ENCODE measurements around the gene RRP9.

RRP9 gene

DNA sequence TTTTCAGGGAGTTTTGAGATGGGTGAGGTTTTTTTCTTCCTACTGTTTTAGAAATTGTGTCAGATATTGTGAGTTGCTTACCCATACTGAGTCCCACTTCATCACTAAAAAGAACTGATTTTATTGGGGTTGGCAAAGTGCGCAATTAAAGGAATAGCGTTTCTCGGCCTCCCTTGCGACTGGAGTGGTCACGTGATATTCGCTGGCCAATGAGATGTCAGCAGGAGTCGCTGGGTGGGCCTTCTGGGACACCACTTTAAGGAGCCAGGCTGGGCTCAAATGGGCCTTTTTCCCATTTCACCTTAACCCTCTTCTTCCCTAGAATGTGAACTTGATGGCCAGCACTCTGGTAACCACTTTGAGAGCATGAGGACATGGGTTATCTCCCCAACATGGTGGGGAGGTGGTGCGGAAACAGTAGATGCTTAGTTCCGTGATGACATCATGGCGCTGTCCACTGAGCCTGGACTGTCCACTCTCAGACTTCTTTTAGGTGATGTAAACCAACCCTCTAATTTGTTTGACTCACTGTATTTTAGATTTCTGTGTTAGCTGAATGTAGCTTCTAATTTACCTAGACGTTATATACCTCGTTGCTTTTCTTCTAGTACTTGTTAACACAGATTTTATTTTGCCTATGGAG is 53.1 kb downstream of the RRP9 start:
- no peaks in the 10 kb centered on the region for H3K9me3 ChIP-seq (ENCODE audit: severe bottlenecking)
- no peaks in the 10 kb centered on the region for H3K36me3 ChIP-seq (ENCODE audit: low read depth)
- DNase-seq (ENCODE audit: low spot score) (no peak), ATAC-seq (ENCODE audit: low read depth) (no peak)
- no peaks in the 10 kb centered on the region for H3K27me3 ChIP-seq (ENCODE audit: insufficient read depth, poor library complexity, severe bottlenecking)
- no peak overlapping the region for H3K27ac ChIP-seq (ENCODE audit: poor library complexity, severe bottlenecking)
- H3K4me3 ChIP-seq (ENCODE audit: severe bottlenecking), result no peak overlapping the region
- peaks cover 3% of the 10 kb centered on the region for H3K4me1 ChIP-seq (ENCODE audit: insufficient read depth, poor library complexity, severe bottlenecking)
- TF ChIP-seq, protein P1, sequence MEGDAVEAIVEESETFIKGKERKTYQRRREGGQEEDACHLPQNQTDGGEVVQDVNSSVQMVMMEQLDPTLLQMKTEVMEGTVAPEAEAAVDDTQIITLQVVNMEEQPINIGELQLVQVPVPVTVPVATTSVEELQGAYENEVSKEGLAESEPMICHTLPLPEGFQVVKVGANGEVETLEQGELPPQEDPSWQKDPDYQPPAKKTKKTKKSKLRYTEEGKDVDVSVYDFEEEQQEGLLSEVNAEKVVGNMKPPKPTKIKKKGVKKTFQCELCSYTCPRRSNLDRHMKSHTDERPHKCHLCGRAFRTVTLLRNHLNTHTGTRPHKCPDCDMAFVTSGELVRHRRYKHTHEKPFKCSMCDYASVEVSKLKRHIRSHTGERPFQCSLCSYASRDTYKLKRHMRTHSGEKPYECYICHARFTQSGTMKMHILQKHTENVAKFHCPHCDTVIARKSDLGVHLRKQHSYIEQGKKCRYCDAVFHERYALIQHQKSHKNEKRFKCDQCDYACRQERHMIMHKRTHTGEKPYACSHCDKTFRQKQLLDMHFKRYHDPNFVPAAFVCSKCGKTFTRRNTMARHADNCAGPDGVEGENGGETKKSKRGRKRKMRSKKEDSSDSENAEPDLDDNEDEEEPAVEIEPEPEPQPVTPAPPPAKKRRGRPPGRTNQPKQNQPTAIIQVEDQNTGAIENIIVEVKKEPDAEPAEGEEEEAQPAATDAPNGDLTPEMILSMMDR (IDR thresholded peaks at IDR 0.05; ENCODE audit: poor library complexity, severe bottlenecking), result no peak

DNA sequence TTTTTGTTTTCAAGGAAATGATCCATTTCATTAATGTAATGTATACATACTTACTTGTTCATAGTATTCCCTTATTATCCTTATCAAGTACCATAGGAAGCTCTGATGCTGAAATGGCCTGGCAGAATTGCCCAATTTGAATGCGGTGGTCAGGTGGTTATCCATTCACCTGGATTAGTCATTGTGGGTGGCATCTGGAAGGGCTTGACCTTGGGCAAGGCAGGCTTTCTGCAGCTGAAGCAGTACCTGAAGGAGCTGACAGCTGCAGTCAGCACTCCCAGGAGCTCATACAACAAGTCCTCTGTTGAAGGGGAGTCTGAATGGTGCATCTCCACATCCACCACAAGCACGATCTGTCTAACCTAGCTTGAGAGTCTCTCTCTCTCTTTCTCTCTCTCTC is 54.1 kb downstream of the RRP9 start:
- DNase-seq (ENCODE audit: low spot score) (no peak), ATAC-seq (ENCODE audit: low read depth) (peak; percentile 99)
- TF ChIP-seq, protein P1 (IDR thresholded peaks at IDR 0.05; ENCODE audit: poor library complexity, severe bottlenecking), result no peak
- Histone ChIP-seq H3K4me3 (ENCODE audit: severe bottlenecking) (no peak overlapping the region), H3K4me1 (ENCODE audit: insufficient read depth, poor library complexity, severe bottlenecking) (peaks cover 3% of the 10 kb centered on the region), H3K27me3 (ENCODE audit: insufficient read depth, poor library complexity, severe bottlenecking) (no peaks in the 10 kb centered on the region), H3K36me3 (ENCODE audit: low read depth) (no peaks in the 10 kb centered on the region), H3K27ac (ENCODE audit: poor library complexity, severe bottlenecking) (no peak overlapping the region), H3K9me3 (ENCODE audit: severe bottlenecking) (no peaks in the 10 kb centered on the region)

DNA sequence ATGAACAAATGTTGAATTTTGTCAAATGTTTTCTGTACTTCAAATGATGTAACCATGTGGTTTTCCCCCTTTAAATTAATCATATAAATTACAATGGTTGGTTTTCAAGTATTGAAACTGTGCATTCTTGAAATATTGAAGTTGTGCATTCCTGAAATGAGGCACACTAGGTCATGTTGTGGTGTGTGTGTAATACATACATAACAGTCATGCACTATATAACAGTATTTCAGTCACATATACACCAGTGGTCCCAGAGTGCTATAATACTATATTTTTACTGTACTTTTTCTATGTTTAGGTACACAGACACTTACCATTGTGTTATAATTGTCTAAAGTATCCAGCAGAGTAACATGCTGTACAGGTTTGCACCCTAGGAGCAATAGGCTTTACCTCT is 55.3 kb downstream of the RRP9 start:
- ATAC-seq (ENCODE audit: low read depth), result no peak
- H3K9me3 ChIP-seq (ENCODE audit: severe bottlenecking), result no peaks in the 10 kb centered on the region
- peaks cover 3% of the 10 kb centered on the region for H3K4me1 ChIP-seq (ENCODE audit: insufficient read depth, poor library complexity, severe bottlenecking)
- H3K4me3 ChIP-seq (ENCODE audit: severe bottlenecking), result no peak overlapping the region
- TF ChIP-seq, protein P1 (IDR thresholded peaks at IDR 0.05; ENCODE audit: poor library complexity, severe bottlenecking), result no peak
- no peaks in the 10 kb centered on the region for H3K27me3 ChIP-seq (ENCODE audit: insufficient read depth, poor library complexity, severe bottlenecking)
- H3K27ac ChIP-seq (ENCODE audit: poor library complexity, severe bottlenecking), result no peak overlapping the region
- no peak for DNase-seq (ENCODE audit: low spot score)
- H3K36me3 ChIP-seq (ENCODE audit: low read depth), result no peaks in the 10 kb centered on the region

Data from RWPE2 (cell line).